IMR-90 (cell line): ENCODE results near the gene PRR12. TPM values are rescaled to one million over a fixed set of nuclear protein-coding genes. Genes with fewer than 3 reads are reported as not detected.

ENCODE experiments used
- ATAC-seq: fragments of 200-7000 bp; cut with Tn5 transposase; 2 replicates; pipeline ENCODE4 v1.9.1; 2020; ENCODE audit warnings: low read depth, mild to moderate bottlenecking, moderate library complexity
- BruUV-seq: library from RNA; stranded (reverse); fragments of 400-500 nt; replicated peaks from 2 replicates; lab custom pipeline; 2021; lab: Mats Ljungman, UMichigan
- CTCF ChIA-PET: fragments of 300-600 bp; formaldehyde crosslinking; extraction: SDS; loops from one replicate; lab custom pipeline; 2021; ENCODE audit warnings: antibody characterized with exemption; lab: Yijun Ruan, JAX
- POLR2A ChIA-PET: fragments of 300-600 bp; sonication (Branson Sonifier 250); formaldehyde crosslinking; loops from one replicate; lab custom pipeline; 2022; ENCODE audit warnings: antibody characterized with exemption; ENCODE audit not compliant: unreplicated experiment; lab: Charles Lee
- DNase-seq: peaks from one replicate; pipeline ENCODE4 v3.0.0; 2013
- H2AFZ ChIP-seq: replicated peaks from 2 replicates; pipeline ENCODE3; 2013; ENCODE audit warnings: low read length, mild to moderate bottlenecking; ENCODE audit not compliant: poor library complexity
- H2AK5ac ChIP-seq: 2 replicates; pipeline ENCODE4 v1.6.1; 2013; ENCODE audit warnings: low read depth, low read length, inconsistent platforms
- H2AK9ac ChIP-seq: replicated peaks from 2 replicates; pipeline ENCODE3; 2013; ENCODE audit warnings: mild to moderate bottlenecking, low read depth, low read length, moderate library complexity; ENCODE audit not compliant: poor library complexity
- H2BK120ac ChIP-seq: 2 replicates; pipeline ENCODE4 v1.6.1; 2013; ENCODE audit warnings: low read depth, low read length, inconsistent platforms
- H2BK15ac ChIP-seq: 3 replicates; pipeline ENCODE4 v1.6.1; 2013; ENCODE audit warnings: low read depth, low read length, inconsistent platforms
- H2BK20ac ChIP-seq: 2 replicates; pipeline ENCODE4 v1.6.1; 2013; ENCODE audit warnings: low read depth, mild to moderate bottlenecking, inconsistent platforms, low read length, moderate library complexity
- H2BK5ac ChIP-seq: 2 replicates; pipeline ENCODE4 v1.6.1; 2013; ENCODE audit warnings: mild to moderate bottlenecking, low read depth, low read length, inconsistent platforms; ENCODE audit not compliant: poor library complexity, severe bottlenecking
- H3K14ac ChIP-seq: replicated peaks from 2 replicates; pipeline ENCODE4 v1.6.1; 2013; ENCODE audit warnings: low read depth, low read length, inconsistent platforms
- H3K18ac ChIP-seq: 2 replicates; pipeline ENCODE4 v1.6.1; 2013; ENCODE audit warnings: low read depth, low read length, control low read depth
- H3K23ac ChIP-seq: 2 replicates; pipeline ENCODE4 v1.6.1; 2013; ENCODE audit warnings: low read depth, low read length, inconsistent platforms
- H3K27ac ChIP-seq: 2 replicates; pipeline ENCODE4 v1.5.1; 2013; ENCODE audit warnings: mild to moderate bottlenecking, control low read depth, low read length; ENCODE audit not compliant: insufficient read depth
- H3K27me3 ChIP-seq: 2 replicates; pipeline ENCODE4 v1.6.1; 2013; ENCODE audit warnings: low read length; ENCODE audit not compliant: control insufficient read depth, insufficient read depth
- H3K36me3 ChIP-seq: 2 replicates; pipeline ENCODE4 v1.6.1; 2013; ENCODE audit warnings: low read length, mixed read lengths; ENCODE audit not compliant: control insufficient read depth, insufficient read depth
- H3K4ac ChIP-seq: 2 replicates; pipeline ENCODE4 v1.6.1; 2013; ENCODE audit warnings: low read depth, low read length, inconsistent platforms
- H3K4me1 ChIP-seq: 2 replicates; pipeline ENCODE4 v1.6.1; 2013; ENCODE audit warnings: low read length, mixed read lengths; ENCODE audit not compliant: control insufficient read depth, insufficient read depth
- H3K4me2 ChIP-seq: 2 replicates; pipeline ENCODE4 v1.6.1; 2013; ENCODE audit warnings: low read depth, mild to moderate bottlenecking, control low read depth, low read length, moderate library complexity
- H3K4me3 ChIP-seq: 2 replicates; pipeline ENCODE4 v1.5.1; 2013; ENCODE audit warnings: low read depth, mild to moderate bottlenecking, control low read depth, low read length, moderate library complexity; ENCODE audit not compliant: insufficient read depth
- H3K56ac ChIP-seq: 2 replicates; pipeline ENCODE4 v1.6.1; 2013; ENCODE audit warnings: low read length, inconsistent platforms; ENCODE audit not compliant: insufficient read depth; ENCODE audit errors: extremely low read depth
- H3K79me1 ChIP-seq, 2 experiments: 2 replicates each; pipeline ENCODE4 v1.6.1; 2013; ENCODE audit warnings: low read length in 2 of 2, inconsistent platforms in 1 of 2, low read depth in 1 of 2
- H3K9ac ChIP-seq: 2 replicates; pipeline ENCODE4 v1.6.1; 2013; ENCODE audit warnings: low read depth, low read length, control low read depth
- H3K9me1 ChIP-seq: 2 replicates; pipeline ENCODE4 v1.6.1; 2013; ENCODE audit warnings: low read length, inconsistent platforms; ENCODE audit not compliant: insufficient read depth
- H3K9me3 ChIP-seq: 2 replicates; pipeline ENCODE4 v1.6.1; 2013; ENCODE audit warnings: low read length; ENCODE audit not compliant: control insufficient read depth, insufficient read depth
- H4K20me1 ChIP-seq: 2 replicates; pipeline ENCODE4 v1.6.1; 2013; ENCODE audit warnings: low read length, inconsistent platforms; ENCODE audit not compliant: insufficient read depth
- H4K5ac ChIP-seq: 2 replicates; pipeline ENCODE4 v1.6.1; 2013; ENCODE audit warnings: mild to moderate bottlenecking, low read depth, low read length, control low read depth
- H4K8ac ChIP-seq, 2 experiments: 2 replicates each; pipeline ENCODE4 v1.6.1; 2013; ENCODE audit warnings: low read depth in 2 of 2, low read length in 2 of 2, control low read depth in 1 of 2, inconsistent platforms in 1 of 2
- H4K91ac ChIP-seq: 2 replicates; pipeline ENCODE4 v1.6.1; 2013; ENCODE audit warnings: low read depth, low read length, inconsistent platforms; ENCODE audit not compliant: insufficient read depth
- BHLHE40 ChIP-seq: fragments of 150-350 bp; IDR thresholded peaks from 2 replicates; pipeline ENCODE4 v1.6.1; 2016; ENCODE audit warnings: mild to moderate bottlenecking, low read depth, low read length
- CEBPB ChIP-seq: IDR thresholded peaks from 2 replicates; pipeline ENCODE4 v1.6.1; 2012; ENCODE audit warnings: low read depth, low read length, improper control_type of control experiment
- CHD1 ChIP-seq: IDR thresholded peaks from 2 replicates; pipeline ENCODE4 v1.6.1; 2012; ENCODE audit warnings: low read depth, low read length, improper control_type of control experiment
- CTCF ChIP-seq: conservative IDR thresholded peaks from 2 replicates; pipeline ENCODE4 v1.5.1; 2012; ENCODE audit warnings: mild to moderate bottlenecking, low read depth, low read length, improper control_type of control experiment
- ELK1 ChIP-seq: fragments of 150-350 bp; IDR thresholded peaks from 2 replicates; pipeline ENCODE4 v1.6.1; 2016; ENCODE audit warnings: low read depth, mild to moderate bottlenecking, low read length, moderate library complexity, borderline replicate concordance
- FOS ChIP-seq: fragments of 150-350 bp; IDR thresholded peaks from 2 replicates; pipeline ENCODE4 v1.6.1; 2016; ENCODE audit warnings: low read depth, low read length
- MAFK ChIP-seq: IDR thresholded peaks from 2 replicates; pipeline ENCODE4 v1.6.1; 2012; ENCODE audit warnings: low read depth, low read length, improper control_type of control experiment
- MAZ ChIP-seq: IDR thresholded peaks from 2 replicates; pipeline ENCODE4 v1.6.1; 2012; ENCODE audit warnings: low read depth, mild to moderate bottlenecking, low read length, improper control_type of control experiment, moderate library complexity, borderline replicate concordance
- MXI1 ChIP-seq: IDR thresholded peaks from 2 replicates; pipeline ENCODE4 v1.6.1; 2012; ENCODE audit warnings: low read depth, mild to moderate bottlenecking, low read length, moderate library complexity, borderline replicate concordance
- NFE2L2 ChIP-seq: fragments of 150-350 bp; IDR thresholded peaks from 2 replicates; pipeline ENCODE4 v1.6.1; 2016; ENCODE audit warnings: low read depth, mild to moderate bottlenecking, low read length
- POLR2A ChIP-seq: IDR thresholded peaks from 2 replicates; pipeline ENCODE4 v1.6.1; 2012; ENCODE audit warnings: mild to moderate bottlenecking, low read depth, low read length
- RAD21 ChIP-seq: IDR thresholded peaks from 2 replicates; pipeline ENCODE4 v1.6.1; 2012; ENCODE audit warnings: low read length, improper control_type of control experiment
- RCOR1 ChIP-seq: IDR thresholded peaks from 2 replicates; pipeline ENCODE4 v1.6.1; 2012; ENCODE audit warnings: mild to moderate bottlenecking, low read length, improper control_type of control experiment; ENCODE audit not compliant: insufficient replicate concordance
- RFX5 ChIP-seq: IDR thresholded peaks from 2 replicates; pipeline ENCODE4 v1.8.0; 2012; ENCODE audit warnings: low read depth, mild to moderate bottlenecking, low read length, moderate library complexity
- SMC3 ChIP-seq: fragments of 150-350 bp; IDR thresholded peaks from 2 replicates; pipeline ENCODE4 v1.6.1; 2016; ENCODE audit warnings: low read depth, mild to moderate bottlenecking, antibody characterized with exemption, low read length, moderate library complexity
- USF2 ChIP-seq: fragments of 150-350 bp; IDR thresholded peaks from 2 replicates; pipeline ENCODE4 v1.6.1; 2017; ENCODE audit warnings: mild to moderate bottlenecking, antibody characterized with exemption, low read length, low read depth
- WGBS, 2 experiments: methylation state at CpG; one replicate each; pipeline versions ENCODE4 v1.1.5 to v1.1.7; 2013; ENCODE audit warnings: missing lambda C conversion rate in 2 of 2; ENCODE audit not compliant: insufficient read length in 1 of 2; ENCODE audit errors: extremely low coverage in 2 of 2; 5-methylcytosine and 5-hydroxymethylcytosine counted together
- dilution Hi-C: fragments of 300-500 bp; cut with HindIII; formaldehyde crosslinking; loops from one replicate; pipeline ENCODE4 v1.14.3; 2018; ENCODE audit warnings: low sequenced_read_pairs; ENCODE audit not compliant: unreplicated experiment
- in situ Hi-C: fragments of 300-500 bp; cut with MboI; formaldehyde crosslinking; loops from 3 replicates; pipeline ENCODE4 v1.14.3; 2019; ENCODE audit warnings: low sequenced_read_pairs, inconsistent platforms, mixed read lengths
- intact Hi-C: fragments of 100-400 bp; cut with micrococcal nuclease; formaldehyde crosslinking; loops from 2 replicates; pipeline ENCODE4 v1.10.0; 2022
- polyA plus RNA-seq, 3 experiments: library from polyadenylated mRNA; depleted of rRNA; stranded (reverse); fragments of >200 nt; gene quantifications; 2 replicates each; pipeline ENCODE4 v1.2.3, GENCODE V29; 2012; ENCODE audit warnings: low replicate concordance in 1 of 3
- total RNA-seq: library from RNA; depleted of rRNA; stranded (reverse); fragments of >200 nt; gene quantifications from 2 replicates; pipeline ENCODE4 v1.2.3, GENCODE V29; 2012

PRR12 gene
- total and polyA plus RNA-seq, 2 of the 4 experiments (the other 2 are of a cell fraction) = 0.36 to 4.1 TPM

- dilution Hi-C loops (no loop called here), in situ Hi-C loops (no loop called here), intact Hi-C loops (no loop called here)
- H2BK15ac ChIP-seq = no peak overlapping the region
- no peak overlapping the region for H4K8ac ChIP-seq
- no peak overlapping the region for H2BK5ac ChIP-seq
- H3K14ac ChIP-seq = no peak overlapping the region
- no peak overlapping the region for H3K27ac ChIP-seq
- BruUV-seq = no TSS peak
- no peak overlapping the region for H2AFZ ChIP-seq
- H3K9me1 ChIP-seq = 0 out of 2 replicates have a peak, but pooled peaks cover 8% of the 10 kb centered on the region
- H3K9me3 ChIP-seq = no peaks in the 10 kb centered on the region
- ChIA-PET POLR2A (no interaction called here), CTCF (no interaction called here)
- H3K36me3 ChIP-seq = peaks cover 42% of the 10 kb centered on the region
- ATAC-seq (no peak), DNase-seq (no peak)
- no peak overlapping the region for H3K4me3 ChIP-seq
- no peak overlapping the region for H3K23ac ChIP-seq
- WGBS, 2 experiments = no CpG with 5 or more reads among the region's 17 CpGs
- no peak overlapping the region for H4K91ac ChIP-seq
- no peak overlapping the region for H2AK9ac ChIP-seq
- H3K18ac ChIP-seq = no peak overlapping the region
- H3K56ac ChIP-seq = no peak overlapping the region
- no peak overlapping the region for H3K9ac ChIP-seq
- H3K27me3 ChIP-seq = no peaks in the 10 kb centered on the region
- TF ChIP-seq POLR2A (no peak), RAD21 (no peak), MXI1 (no peak), USF2 (no peak), CHD1 (no peak), BHLHE40 (no peak), CEBPB (no peak), CTCF (no peak), ELK1 (no peak), MAFK (no peak), SMC3 (no peak), FOS (no peak), MAZ (no peak), RFX5 (no peak), NFE2L2 (no peak), RCOR1 (no peak)
- no peak overlapping the region for H2BK20ac ChIP-seq
- no peak overlapping the region for H3K4ac ChIP-seq
- peaks cover 49 to 74% of the 10 kb centered on the region in 2 experiments for H3K79me1 ChIP-seq
- no peak overlapping the region for H2AK5ac ChIP-seq
- H2BK120ac ChIP-seq = no peak overlapping the region
- H4K5ac ChIP-seq = no peak overlapping the region
- H3K4me2 ChIP-seq = no peak overlapping the region
- H3K4me1 ChIP-seq = 0 out of 2 replicates have a peak, but pooled peaks cover 2% of the 10 kb centered on the region
- peaks cover 47% of the 10 kb centered on the region for H4K20me1 ChIP-seq
These were observed 55.6 kb downstream of the PRR12 start for GRCh38 chr19:49646586-49646985.
